ENCODE measurements around the gene ZSCAN10.
"Not testable (repeated sequence)": the region's sequence is repeated elsewhere in the genome, so short reads cannot be mapped to it uniquely, and the experiment has no call there.

The ZSCAN10 gene

GRCh38 chr16:3098459-3099394 is at the start of gene ZSCAN10:
TSS of gene ZSCAN10 (minus strand) at chr16:3099294. CDS start at chr16:3092937, 6,357 bp downstream.
- DNase-seq: no peak

GRCh38 chr16:3148256-3149192 is 49.4 kb upstream of the ZSCAN10 start:
- DNase-seq: no peak

- DNase-seq: no peak
Observed at GRCh38 chr16:3147757-3148104, 48.6 kb upstream of the ZSCAN10 start.

GRCh38 chr16:3147046-3147756 is 48.1 kb upstream of the ZSCAN10 start:
- DNase-seq: no peak

GRCh38 chr16:3145660-3146059 is 46.6 kb upstream of the ZSCAN10 start:
- DNase-seq: no peak

- DNase-seq: no peak
Observed at GRCh38 chr16:3145151-3145550, 46.1 kb upstream of the ZSCAN10 start.

- no peak for DNase-seq
Observed at GRCh38 chr16:3144321-3144983, 45.4 kb upstream of the ZSCAN10 start.

- no peak for DNase-seq
Observed at GRCh38 chr16:3143598-3144320, 44.7 kb upstream of the ZSCAN10 start.

GRCh38 chr16:3143189-3143588 is 44.1 kb upstream of the ZSCAN10 start:
- no peak for DNase-seq

- no peak for DNase-seq
Observed at GRCh38 chr16:3142770-3143169, 43.7 kb upstream of the ZSCAN10 start.

- DNase-seq: no peak
Observed at GRCh38 chr16:3142327-3142726, 43.2 kb upstream of the ZSCAN10 start.

- no peak for DNase-seq
Observed at GRCh38 chr16:3141781-3142311, 42.8 kb upstream of the ZSCAN10 start.

- DNase-seq: no peak
Observed at GRCh38 chr16:3140603-3141427, 41.7 kb upstream of the ZSCAN10 start.

GRCh38 chr16:3139561-3139960 is 40.5 kb upstream of the ZSCAN10 start:
- not testable (repeated sequence) for DNase-seq

GRCh38 chr16:3138823-3139426 is 39.8 kb upstream of the ZSCAN10 start:
- no peak for DNase-seq

- DNase-seq: no peak
Observed at GRCh38 chr16:3138342-3138741, 39.2 kb upstream of the ZSCAN10 start.

- no peak for DNase-seq
Observed at GRCh38 chr16:3137267-3137666, 38.2 kb upstream of the ZSCAN10 start.

GRCh38 chr16:3135126-3135715 is 36.1 kb upstream of the ZSCAN10 start:
- no peak for DNase-seq

- peak; percentile 85 for DNase-seq
Observed at GRCh38 chr16:3134338-3135125, 35.4 kb upstream of the ZSCAN10 start, which contains the start of gene ZNF213. TSS of gene ZNF213 (plus strand) at chr16:3135029. CDS start at chr16:3137281, 2,252 bp downstream.

Data from activated CD4-positive, alpha-beta T cell treated with anti-CD3 and anti-CD28 coated beads for 1 hour (primary cell).